GM21576 (cell line): ENCODE data around the gene CKAP2L.

ENCODE experiments used
- ATAC-seq: cut with Tn5 transposase; IDR thresholded peaks from one replicate; pipeline ENCODE4 v1.9.1; 2021; ENCODE audit warnings: mild to moderate bottlenecking, moderate library complexity; ENCODE audit not compliant: unreplicated experiment

Gene CKAP2L

GRCh38 chr2:112767693-112768330, 3.4 kb upstream of the CKAP2L start:
- no peak for ATAC-seq

- ATAC-seq, result no peak
These were observed 842 bp upstream of the CKAP2L start for GRCh38 chr2:112765251-112765650.

- ATAC-seq, result no peak
These were observed 2.1 kb downstream of the CKAP2L start for GRCh38 chr2:112762276-112762675.

- ATAC-seq, result no peak
These were observed 4.3 kb downstream of the CKAP2L start for GRCh38 chr2:112760149-112760548.

DNA sequence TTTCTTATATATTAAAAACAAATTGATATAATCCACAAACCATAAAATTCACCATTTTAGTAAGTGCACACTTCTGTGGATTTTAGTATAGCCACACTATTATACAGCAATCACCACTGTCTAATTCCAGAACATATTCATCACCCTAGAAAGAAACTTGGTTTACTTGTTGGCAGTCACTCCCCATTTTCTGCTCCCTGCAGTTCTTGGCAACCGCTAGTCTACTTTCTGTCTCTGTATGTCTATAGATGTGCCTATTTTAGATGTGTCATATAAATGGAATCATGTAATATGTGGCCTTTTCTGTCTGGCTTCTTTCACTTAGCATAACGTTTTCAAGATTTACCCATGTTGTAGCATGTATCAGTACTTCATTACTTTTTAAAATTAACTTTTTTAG, 5.7 kb downstream of the CKAP2L start:
- no peak for ATAC-seq

GRCh38 chr2:112757265-112757664, 7.1 kb downstream of the CKAP2L start:
- no peak for ATAC-seq

GRCh38 chr2:112756207-112756606, 8.2 kb downstream of the CKAP2L start:
- ATAC-seq, result no peak

DNA sequence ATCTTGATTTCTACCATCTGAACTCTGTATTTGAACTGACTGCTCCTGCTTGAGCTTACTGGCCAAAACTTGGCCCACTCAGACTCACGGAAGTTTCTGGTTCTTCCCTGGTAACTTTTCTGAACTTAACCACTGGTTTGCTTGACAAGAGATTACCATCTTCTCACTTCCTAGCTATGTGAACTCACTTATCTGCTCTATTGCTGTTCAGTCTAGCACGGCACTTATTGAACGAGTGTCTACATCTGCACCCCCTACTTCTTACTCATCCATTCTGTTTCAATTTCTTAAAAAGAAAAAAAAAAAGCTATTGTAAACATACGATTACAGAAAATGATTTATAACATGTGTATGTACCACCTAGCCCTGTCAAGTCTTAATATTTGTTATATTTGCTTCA, 9.0 kb downstream of the CKAP2L start:
- ATAC-seq, result no peak

DNA sequence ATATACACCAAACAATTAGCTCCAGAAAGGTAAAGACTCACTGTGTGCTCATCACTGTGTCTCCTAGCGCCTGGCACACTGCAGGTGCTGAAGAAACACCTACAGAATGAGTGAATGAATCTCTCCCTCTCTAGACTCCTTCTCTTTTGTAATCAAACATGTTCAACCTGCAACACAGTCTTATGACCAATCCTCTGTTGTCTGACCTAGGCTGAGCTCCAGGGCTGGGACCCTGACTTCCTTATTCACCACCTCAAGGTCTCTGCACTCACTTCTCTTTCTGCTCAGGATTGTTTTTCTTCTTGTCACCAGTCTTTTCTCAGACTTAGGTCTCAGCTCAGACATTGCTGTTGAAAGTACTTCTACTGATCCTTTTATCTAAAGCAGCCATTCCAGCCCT, 9.8 kb downstream of the CKAP2L start:
- ATAC-seq, result no peak

- no peak for ATAC-seq
These were observed 11.7 kb downstream of the CKAP2L start for GRCh38 chr2:112752667-112753066.

DNA sequence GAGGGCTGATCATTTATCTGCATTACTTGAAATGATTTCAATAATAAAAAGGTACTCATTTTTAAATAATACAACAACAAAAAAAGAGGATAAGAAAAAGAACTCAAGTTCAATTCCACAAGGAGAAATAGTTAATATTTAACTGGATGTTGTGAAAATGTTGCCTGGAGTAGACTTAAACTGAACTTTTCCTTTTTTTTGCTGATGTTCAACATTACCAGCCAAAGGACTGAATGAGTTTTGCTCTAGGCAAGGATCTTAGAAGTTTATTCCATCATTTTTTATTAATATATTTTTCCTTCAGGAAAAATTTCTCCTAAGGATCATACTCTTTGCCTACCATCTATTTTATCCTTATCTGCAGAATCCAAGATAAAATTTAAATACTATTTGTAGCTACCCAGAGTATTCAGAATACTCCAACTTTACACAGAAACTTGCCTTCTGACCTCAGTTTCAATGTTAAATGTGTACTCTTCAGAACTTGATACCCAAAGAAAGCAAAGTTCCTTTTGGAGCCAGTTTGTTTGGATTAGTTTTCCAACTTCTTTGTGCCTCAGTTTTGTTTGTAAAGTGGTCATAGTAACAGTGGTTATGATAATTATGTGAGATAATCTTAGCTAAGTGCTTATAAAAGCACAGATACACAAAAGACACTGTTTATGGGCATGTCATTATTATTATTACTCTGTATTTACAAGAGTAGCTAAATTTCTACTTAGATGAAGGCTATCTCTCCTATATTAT, 12.8 kb downstream of the CKAP2L start:
- ATAC-seq, result no peak

- ATAC-seq, result no peak
These were observed 13.9 kb downstream of the CKAP2L start for GRCh38 chr2:112750560-112750843.

DNA sequence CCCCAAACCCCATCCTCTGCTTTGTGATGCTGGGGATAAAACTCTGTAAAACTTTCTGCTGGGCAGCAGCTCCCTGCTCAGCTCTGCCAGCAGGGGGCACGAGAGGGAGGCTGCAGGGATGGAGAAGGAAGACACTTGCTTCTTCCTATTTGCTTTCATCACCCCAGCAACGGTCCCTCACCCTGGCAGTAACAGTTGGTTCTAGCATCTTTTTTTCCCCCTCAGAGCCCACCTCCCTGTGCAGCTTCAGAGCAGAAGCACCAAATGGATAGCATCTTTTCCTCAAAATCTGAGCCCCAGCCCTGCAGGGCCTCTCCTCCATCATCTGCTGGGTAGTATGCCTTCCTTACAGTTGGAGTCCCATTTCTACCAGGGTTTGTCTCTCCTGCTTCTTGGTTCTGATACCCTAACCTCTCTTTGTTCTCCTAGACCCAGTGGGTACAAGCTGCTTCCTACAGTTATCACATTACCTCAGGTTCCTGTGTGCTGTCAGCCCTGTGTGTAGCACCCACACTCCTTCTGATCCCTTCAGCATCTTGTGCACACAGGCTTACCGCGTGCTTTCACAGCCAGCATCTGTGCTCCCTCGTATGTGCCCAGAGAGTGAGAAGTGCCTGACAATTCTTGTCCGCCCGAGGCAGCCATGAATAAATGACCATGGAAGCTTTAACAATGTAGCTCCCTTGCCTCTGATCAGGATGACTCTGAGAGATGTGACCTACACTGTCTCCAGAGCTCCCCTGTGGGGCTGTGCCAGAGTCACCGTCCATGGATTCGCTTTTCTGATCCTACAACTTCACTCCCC, 14.5 kb downstream of the CKAP2L start:
- ATAC-seq, result peak; percentile 87

DNA sequence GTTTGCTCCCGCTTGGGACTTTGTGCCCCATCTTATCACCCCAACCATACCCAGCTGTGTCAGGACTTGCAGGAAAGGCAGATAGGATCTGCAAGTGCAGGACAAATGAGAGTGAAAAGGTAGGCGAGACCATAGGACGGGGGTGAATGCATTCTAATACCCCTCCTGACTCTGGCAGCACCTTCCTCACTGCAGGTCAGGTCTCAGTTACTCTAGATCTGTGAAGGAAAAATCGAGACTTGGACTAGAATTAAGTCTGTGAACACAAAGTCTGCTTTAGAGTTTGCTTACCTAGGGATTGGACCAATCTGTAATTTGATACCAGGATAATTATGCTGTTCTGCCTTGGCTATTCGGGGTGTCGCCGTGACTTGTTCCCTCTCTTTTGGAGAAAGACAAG, 23.9 kb downstream of the CKAP2L start:
- ATAC-seq, result no peak

DNA sequence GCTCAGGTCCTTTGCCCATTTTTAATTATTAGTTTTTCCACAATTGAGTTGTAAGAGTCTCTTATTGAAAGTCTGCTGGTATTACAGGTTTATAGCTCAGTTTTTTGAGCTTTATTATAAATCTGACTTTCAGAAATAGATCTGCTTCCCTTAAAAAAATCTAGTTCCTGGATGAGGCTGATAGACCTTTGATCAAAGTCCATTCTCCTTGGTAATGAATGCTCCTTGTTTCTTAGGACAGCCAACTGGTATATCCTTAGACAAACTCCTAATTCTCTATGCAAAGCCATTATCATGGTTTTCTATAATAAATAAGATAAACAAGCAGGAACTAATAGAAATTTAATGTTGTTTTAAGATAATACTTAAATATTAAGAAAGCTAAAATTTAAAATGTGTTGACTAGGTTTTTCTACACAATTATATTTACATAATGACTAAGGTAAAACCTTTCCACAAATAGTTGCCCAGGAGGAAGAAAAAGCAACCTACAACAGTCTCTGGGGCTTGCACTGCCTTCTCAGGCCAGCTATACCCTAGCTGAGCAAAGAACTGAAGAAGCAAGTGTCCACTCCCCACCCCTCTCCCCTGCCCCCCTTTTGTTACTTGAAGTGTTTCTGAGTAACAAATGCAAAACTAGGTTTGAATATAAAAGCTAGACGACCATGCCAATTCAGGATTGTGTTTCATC, 26.7 kb downstream of the CKAP2L start:
- ATAC-seq, result no peak

DNA sequence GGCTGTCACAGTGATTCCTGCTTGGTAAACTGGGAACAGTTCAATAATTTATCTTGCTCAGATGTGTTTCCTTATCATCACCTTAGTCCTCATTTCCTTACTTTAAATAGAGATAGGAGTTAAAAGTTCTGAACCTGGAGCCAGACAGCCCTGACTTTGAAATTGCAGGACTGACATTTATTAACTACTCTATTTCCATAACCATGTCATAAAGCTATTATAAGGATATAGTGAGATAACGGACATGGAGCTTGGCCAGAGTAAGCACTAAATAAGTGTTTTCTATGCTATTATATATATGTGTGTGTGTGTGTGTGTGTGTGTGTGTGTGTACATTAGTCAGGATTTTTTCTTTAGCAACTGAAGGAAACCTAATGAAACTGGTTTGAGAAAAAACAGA, 30.5 kb downstream of the CKAP2L start:
- ATAC-seq, result no peak

GRCh38 chr2:112733456-112733855, 31.0 kb downstream of the CKAP2L start:
- no peak for ATAC-seq

GRCh38 chr2:112731479-112731878, 32.9 kb downstream of the CKAP2L start:
- ATAC-seq, result no peak

GRCh38 chr2:112730791-112731190, 33.6 kb downstream of the CKAP2L start:
- ATAC-seq, result no peak

DNA sequence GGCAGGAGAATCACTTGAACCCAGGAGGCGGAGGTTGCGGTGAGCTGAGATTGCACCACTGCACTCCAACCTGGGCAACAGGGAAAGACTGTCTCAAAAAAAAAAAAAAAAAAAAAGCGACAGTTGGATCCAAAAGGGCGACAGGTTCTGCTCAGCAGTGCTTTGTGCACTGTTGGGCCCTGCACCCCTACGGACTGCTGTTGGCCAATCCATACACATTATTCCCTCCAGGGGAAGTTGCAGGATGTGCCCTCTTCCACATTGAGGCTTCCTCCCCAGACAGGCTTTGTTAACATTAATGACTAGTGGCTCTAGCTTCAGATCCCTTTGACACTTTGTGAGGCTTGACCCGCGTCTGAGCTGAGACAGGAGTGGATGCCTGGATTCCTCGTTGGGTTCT, 34.2 kb downstream of the CKAP2L start:
- no peak for ATAC-seq

GRCh38 chr2:112728378-112729175, 35.8 kb downstream of the CKAP2L start:
- ATAC-seq, result no peak
